CD1c-positive myeloid dendritic cell (primary cell): Measurements from ENCODE around the gene PDE12.

Experiments used
- DNase-seq: peaks from one replicate; pipeline ENCODE4 v3.0.0-alpha.2; 2016; ENCODE audit errors: extremely low spot score

Gene PDE12

DNA sequence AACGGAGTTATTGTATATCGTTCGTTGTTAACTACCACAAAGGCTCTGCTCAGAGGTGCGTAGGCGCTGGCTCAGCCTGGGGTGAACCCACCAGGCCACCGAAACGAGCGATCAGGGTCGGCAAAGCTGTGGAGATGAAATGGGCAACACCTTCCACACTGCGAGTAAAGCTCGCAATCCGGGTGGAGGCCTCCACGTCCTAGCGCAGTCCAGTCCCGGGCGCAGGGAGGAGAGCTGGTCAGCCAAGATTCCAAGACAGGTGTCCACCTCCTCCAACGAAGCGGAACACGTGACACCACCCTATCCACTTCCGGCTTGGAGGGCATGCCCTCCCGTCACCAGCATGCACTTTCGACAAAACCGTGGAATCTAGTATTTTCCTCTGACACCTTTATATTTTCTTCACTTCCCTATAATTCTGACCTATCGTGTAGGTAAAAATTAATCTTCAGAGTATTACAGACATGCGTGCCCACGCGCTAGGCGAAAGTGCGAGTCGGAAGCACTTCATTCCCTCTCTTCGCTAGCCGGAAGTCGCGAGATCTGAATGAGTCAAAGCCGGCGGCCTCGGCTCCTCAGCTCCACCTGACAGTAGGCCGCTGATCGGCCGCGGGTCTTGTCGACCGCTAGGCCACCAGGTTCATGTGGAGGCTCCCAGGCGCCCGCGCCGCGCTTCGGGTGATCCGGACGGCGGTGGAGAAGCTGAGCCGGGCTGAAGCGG, at the start of gene PDE12:
Gene PDE12 (plus strand): TSS at position 537 of the 721 bp plus-strand sequence. CDS start 106 bp downstream, at position 643.
- peak; percentile 93 for DNase-seq

GRCh38 chr3:57512166-57512565, 43.9 kb upstream of the PDE12 start:
- DNase-seq: no peak

- DNase-seq: no peak
These were observed 37.7 kb upstream of the PDE12 start for GRCh38 chr3:57518276-57518915.

DNA sequence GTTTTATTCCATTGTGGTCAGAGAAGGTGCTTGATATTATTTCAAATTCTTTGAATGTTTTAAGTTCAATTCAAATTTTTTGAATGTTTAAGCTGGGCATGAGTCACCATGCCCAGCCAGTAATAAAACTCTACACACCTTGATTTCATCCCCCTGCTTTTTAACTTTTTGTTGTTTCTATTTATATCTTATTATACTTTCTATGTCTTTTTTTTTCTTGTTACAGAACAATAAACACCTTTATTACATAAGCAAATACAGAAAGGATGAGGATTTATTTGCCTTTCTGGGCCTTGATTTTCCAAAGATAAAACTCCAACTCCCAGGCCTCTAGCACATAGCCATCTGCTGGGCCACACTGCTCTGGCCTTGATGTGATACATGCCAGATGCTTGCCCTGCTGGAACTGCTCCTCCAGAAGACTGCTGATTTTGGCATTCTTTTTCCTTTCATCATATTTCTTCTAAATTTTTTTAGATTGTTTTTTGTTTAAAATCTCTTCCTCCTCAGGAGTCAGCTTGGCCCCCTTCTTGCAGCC, 25.9 kb upstream of the PDE12 start:
- DNase-seq: no peak

DNA sequence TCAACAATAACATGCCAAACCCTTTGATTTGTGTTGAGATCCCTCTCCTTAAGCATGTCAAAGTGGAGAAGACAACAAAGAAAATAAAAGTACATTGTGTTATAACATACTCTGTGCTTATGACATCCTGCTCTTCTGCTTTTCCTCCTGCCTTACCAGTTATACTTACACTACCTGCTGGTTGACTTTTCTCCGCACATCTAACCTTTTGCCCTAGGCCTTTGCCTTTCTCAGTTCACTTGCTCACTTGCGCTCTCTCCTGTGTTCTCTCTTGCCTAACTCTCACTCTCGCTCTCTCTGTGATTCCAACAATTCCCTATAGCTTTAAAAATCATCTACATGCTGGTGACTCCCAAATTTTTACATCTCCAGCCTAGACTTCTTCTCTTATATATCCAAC, 17.6 kb upstream of the PDE12 start:
- DNase-seq: no peak

GRCh38 chr3:57544181-57545125, 11.6 kb upstream of the PDE12 start, which contains the start of gene DNAH12:
Gene DNAH12 (minus strand): TSS chr3:57544344. CDS start chr3:57542870, 1,474 bp downstream.
- DNase-seq: no peak

- DNase-seq: no peak
These were observed 10.3 kb upstream of the PDE12 start for GRCh38 chr3:57545636-57546268.

DNA sequence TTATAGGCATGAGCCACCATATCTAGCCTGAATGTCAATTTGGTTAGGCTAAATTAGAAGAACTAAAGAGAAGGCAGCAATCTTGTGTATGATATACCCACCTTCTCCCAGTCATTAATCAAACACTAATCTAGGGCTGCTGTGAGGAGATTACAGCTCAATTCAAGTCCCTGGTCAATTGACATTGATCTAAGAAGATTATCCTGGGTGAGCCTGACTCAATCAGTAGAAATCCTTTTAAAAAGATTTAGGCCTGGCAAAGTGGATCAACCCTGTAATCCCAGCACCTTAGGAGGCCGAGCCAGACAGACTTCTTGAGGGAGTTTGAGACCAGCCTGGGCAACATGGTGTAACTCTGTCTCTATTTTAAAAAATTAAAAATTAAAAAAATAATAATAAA, 9.5 kb upstream of the PDE12 start:
- no peak for DNase-seq

GRCh38 chr3:57555306-57555705, 768 bp upstream of the PDE12 start:
- no peak for DNase-seq

DNA sequence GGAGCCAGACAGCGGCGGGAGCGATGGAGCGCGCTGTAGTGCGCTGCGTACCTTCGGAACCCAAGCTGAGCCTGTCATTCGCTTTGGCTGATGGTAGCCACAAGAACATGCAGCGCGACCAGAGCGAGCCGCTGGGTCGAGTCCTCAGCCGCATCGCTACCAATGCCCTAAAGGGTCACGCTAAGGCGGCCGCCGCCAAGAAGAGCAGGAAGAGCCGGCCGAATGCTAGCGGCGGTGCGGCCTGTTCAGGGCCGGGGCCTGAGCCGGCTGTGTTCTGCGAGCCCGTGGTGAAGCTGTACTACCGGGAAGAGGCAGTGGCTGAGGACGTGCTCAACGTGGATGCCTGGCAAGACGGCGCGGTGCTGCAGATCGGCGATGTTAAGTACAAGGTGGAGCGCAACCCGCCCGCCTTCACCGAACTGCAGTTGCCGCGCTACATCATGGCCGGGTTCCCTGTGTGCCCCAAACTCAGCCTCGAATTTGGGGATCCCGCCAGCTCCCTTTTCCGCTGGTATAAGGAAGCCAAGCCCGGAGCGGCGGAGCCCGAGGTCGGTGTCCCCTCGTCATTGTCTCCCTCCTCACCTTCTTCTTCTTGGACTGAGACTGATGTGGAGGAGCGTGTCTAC, 498 bp downstream of the PDE12 start:
- peak; percentile 21 for DNase-seq

GRCh38 chr3:57557085-57557537, 1.0 kb downstream of the PDE12 start:
- peak; percentile 51 for DNase-seq

DNA sequence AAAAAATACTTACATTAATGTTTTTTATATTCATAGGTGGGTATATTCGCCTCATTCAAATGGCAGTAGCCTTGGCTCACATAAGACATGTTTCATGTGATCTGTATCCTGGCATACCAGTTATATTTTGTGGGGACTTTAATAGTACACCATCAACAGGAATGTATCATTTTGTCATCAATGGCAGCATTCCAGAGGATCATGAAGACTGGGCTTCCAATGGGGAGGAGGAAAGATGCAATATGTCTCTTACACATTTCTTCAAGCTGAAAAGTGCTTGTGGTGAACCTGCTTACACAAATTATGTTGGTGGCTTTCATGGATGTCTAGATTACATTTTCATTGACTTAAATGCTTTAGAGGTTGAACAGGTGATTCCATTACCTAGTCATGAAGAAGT, 3.5 kb downstream of the PDE12 start:
- DNase-seq: no peak

DNA sequence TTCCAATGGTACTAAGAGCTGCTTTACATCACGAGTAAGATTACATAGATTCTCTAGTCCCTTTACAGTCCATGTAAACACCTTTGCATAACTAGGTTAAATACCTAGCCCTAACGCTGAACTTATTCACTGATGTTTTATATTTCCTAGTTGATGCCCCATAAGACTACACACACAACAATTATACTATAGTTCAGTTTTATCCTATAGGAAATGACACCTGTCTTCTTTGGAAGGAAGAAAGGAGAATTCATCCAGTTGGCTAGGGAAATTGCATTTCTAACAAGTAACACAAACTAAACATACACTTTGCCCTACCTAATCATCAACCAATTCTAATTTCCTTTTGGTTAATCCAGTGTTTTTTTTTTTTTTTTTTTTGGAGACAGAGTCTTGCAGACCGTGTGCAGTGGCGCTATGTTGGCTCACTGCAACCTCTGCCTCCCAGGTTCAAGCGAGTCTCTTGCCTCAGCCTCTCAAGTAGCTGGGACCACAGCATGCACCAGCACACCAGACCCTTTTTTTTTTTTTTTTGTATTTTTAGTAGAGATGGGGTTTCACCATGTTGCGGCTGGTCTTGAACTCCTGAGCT, 13.9 kb downstream of the PDE12 start:
- DNase-seq: no peak

- DNase-seq: no peak
These were observed 14.8 kb downstream of the PDE12 start for GRCh38 chr3:57570878-57571277.

DNA sequence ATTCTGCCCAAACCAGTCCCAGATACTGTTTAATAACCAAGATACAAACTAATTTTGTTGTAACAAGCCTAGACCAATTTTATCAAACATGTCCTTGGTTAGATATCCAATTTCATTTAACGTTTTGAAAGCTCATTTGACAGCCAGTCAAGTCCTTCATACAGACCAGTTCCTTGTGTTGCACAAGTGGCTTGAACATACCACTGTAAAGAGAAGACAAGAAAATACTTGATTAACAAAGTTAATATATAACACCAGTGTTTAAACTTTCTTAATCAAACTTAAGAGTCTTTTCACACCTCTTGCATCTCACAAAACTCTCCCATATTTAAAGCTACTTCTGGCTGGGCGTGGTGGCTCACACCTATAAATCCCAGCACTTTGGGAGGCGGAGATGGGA, 16.0 kb downstream of the PDE12 start:
- DNase-seq: no peak

DNA sequence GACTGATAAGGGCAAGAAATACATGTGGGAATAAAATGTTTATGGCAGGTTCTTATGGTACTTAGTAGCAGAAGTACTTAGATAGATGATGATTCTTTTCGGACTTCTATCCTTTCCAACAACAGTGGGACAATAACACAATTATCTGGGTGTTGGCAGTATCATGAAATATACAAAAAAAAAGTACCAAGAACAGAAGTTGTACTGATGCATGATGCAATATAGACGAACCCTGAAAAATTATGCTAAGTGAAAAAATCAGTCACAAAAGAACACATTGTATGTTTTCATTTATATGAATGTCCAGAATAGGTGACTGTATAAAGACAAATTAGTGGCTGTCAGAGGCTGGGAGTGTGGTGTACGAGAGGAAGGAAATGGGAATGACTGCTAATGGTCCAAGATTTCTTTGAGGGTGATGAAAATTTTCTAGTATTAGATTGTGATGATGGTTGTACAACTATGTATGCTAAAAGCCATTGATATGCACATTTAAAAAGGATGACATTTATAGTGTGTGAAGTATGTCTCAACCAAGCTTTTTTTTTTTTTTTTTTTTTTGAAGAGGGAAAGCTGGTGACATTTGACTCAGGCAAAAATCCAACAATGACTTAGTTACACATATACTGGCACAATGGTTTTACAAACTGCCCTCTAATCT, 20.0 kb downstream of the PDE12 start:
- no peak for DNase-seq

DNA sequence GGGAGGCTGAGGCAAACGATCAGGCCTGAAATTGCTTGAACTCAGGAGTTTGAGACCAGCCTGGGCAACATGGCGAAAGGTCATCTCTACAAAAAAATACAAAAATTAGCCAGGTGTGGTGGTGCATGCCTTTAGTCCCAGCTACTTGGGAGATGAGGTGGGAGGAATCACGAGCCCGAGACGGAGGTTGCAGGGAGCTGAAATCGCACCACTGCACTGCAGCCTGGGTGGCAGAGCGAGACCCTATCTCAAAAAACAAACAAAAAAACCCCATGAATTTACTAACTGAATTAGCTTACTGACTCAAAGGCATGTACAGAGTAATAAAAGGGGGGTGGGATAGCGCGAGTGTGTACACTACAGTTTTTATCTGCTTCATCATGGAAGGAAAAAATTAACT, 21.7 kb downstream of the PDE12 start:
- DNase-seq: no peak

GRCh38 chr3:57582474-57583168, 26.5 kb downstream of the PDE12 start:
- no peak for DNase-seq

DNA sequence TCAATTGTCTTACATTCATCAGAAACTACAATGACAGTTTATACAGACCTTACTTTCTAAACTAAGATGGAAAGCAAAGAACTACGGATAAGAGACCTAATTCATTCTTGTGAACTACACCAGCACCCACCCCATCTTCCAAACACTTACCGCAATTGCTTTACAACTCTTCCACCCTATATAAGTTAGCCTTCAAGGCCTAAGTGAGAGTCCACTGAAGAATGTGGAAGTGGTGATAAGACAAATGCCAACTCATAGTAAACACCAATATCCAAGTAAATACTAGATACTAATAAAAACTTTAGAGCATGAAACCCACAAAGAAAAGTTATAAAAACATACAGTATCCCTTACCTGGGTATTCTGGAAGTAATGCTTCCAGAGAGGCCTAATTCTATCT, 27.5 kb downstream of the PDE12 start:
- no peak for DNase-seq
